Retinal pigment epithelial cell (primary cell): ENCODE measurements around the gene SPSB3.

Experiments used
- DNase-seq: peaks from one replicate; pipeline ENCODE4 v3.0.0-alpha.2; 2010; ENCODE audit warnings: low read depth
- H3K4me3 ChIP-seq: 2 replicates; pipeline ENCODE4 v1.5.1; 2011; ENCODE audit warnings: mild to moderate bottlenecking, low read length, control low read depth, moderate library complexity
- TF ChIP-seq, protein P1 (sequence below): conservative IDR thresholded peaks from 2 replicates; pipeline ENCODE4 v1.5.1; 2011; ENCODE audit warnings: low read depth, low read length, control low read depth, inconsistent platforms

SPSB3 gene

DNA sequence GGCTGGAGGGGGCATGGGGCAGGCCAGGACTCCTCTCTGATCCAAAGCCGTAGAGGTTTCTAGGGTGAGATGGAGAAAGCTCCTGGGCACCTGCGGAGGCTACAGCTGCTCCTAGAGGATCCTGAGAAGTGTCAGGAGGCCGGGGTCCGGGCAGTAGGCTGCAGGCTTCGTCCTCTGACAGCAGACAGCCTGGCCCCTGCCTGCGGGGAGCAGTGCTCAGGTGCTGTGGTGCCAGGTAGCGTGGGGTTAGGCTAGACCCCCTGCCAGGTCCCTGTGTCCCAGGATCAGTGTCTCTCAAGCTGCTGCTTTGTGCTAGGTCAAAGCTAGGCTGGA, 8.0 kb downstream of the SPSB3 start:
- H3K4me3 ChIP-seq: peak overlapping the region; percentile 67
- DNase-seq: no peak
- TF ChIP-seq, protein P1, sequence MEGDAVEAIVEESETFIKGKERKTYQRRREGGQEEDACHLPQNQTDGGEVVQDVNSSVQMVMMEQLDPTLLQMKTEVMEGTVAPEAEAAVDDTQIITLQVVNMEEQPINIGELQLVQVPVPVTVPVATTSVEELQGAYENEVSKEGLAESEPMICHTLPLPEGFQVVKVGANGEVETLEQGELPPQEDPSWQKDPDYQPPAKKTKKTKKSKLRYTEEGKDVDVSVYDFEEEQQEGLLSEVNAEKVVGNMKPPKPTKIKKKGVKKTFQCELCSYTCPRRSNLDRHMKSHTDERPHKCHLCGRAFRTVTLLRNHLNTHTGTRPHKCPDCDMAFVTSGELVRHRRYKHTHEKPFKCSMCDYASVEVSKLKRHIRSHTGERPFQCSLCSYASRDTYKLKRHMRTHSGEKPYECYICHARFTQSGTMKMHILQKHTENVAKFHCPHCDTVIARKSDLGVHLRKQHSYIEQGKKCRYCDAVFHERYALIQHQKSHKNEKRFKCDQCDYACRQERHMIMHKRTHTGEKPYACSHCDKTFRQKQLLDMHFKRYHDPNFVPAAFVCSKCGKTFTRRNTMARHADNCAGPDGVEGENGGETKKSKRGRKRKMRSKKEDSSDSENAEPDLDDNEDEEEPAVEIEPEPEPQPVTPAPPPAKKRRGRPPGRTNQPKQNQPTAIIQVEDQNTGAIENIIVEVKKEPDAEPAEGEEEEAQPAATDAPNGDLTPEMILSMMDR: no peak

DNA sequence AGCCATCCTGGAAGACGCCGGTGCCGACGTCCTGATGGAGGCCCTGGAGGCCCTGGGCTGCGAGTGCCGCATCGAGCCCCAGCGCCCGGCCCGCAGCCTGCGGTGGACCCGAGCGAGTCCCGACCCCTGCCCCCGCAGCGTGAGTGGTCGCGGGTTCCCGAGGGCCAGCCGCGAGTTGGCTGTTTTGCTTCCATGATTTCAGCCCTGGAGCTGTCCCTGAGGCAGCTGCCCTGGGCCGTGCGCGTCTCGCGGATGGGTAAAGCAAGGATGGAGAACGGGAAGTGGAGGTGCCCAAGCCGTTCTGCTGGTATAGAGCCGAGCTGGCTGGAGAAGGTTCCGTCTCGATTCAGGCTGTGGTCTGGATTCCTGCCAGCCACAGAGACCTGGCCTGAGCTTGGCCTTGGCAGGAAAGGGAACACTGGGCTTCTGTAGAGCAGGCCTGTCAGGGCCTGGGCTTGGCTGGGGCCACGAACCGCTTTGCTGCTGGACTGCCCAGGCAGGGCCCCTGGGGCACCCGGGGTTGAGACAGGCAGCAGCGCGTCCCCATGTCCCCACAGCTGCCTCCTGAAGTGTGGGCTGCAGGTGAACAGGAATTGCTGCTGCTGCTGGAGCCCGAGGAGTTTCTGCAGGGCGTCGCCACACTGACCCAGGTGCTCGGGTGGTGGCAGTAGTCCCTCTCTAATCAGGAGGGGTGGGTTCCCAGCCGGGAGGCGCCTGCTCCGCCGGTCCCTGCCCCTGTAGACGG, 8.5 kb downstream of the SPSB3 start:
- no peak for DNase-seq
- TF ChIP-seq, protein P1: no peak
- peak overlapping the region; percentile 67 for H3K4me3 ChIP-seq

DNA sequence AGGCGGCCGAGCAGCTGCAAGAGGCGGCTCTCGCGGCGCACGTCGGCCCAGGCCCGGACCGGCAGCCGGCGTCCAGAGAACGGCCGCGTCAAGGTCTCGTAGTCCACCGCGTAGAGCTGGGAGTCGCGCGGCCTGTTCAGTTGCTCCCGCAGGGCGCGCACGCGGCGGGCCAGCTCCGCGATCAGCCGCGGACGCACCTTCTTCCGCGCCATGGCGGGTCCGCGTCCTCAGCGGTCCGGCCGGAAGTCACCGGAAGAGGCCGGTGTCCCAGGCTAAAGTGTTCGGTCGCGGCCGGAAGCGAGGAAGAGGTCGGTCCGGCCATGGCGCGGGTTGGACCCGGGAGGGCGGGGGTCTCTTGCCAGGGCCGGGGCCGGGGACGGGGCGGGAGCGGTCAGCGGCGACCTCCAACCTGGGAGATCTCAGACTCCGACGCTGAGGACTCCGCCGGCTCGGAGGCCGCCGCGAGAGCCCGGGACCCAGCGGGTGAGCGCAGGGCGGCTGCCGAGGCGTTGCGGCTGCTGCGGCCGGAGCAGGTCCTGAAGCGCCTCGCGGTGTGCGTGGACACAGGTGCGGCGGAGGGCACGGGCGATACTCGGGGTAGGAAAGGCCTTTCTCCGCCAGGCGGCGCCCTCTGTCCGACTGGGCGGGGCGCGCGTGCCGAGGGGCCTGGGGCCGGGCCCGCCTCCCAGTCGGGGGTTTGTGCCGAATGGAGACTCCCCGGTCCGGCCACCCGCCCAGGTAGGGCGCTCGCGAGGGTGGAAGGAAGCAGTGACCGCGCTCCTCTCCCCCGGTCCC, 9.3 kb downstream of the SPSB3 start, which contains the start of gene MRPS34:
Gene MRPS34, minus strand, starts transcription at position 227 of the 795 bp plus-strand sequence. Its CDS starts 15 bp downstream, at position 212.
- TF ChIP-seq, protein P1: peak; percentile 66
- H3K4me3 ChIP-seq: peak within 1 kb of the TSS; percentile 67
- DNase-seq: peak; percentile 48

DNA sequence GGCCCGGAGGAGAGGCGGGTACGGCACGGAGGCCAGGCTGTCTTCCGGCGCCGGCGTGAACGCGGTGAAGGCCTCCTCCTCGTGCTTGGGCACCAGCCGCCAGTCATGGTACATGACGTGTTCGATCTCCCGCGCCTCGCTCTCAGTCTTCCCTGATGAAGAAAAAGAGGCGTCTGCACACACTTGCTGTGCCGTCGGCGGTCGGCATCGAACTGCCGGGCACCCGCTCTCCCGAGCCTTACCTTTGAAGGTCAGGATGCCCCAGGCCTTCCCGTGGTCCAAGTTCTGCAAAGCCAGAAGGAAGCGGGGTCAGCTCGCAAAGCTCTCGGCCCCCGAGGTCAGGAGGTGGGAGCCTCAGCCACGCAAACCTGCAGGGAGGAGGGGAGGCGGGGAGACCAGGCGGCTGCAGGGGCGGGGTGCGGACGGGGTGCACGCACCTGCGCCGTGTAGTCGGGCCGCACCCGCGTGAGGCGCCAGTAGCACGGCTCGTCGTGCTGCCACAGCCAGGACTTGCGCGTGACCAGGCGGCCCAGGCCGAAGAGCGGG, 9.9 kb downstream of the SPSB3 start, which contains the start of gene EME2:
Gene EME2, plus strand, starts transcription at position 449 of the 546 bp plus-strand sequence. CDS start 418 bp downstream, outside the sequence.
- DNase-seq: no peak
- H3K4me3 ChIP-seq: peak within 1 kb of the TSS; percentile 67
- TF ChIP-seq, protein P1: no peak

DNA sequence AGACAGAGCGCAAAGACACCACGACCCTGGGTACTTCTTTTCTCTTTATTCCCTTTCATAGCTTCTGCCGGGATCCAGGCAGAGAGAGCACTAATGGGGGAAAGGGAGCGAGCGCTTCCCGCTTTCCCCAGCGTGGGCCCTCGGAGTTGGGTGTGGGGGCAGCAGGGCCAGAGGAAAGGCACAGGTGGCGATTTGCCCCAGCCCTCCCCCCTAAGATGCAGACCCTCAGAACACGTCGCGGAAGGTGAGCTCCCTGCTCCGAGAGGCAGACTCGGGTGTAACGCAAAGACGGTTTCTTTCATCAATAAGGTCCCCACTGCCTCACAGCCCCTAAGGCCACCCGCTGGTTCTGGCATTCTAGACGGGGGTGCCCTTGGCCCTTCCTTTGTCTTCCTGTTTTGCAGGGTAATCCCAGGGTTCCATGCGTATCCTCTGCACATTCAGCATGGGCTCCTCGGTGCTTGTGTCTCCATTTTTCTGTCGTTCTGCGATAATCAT, 10.5 kb downstream of the SPSB3 start:
- peak overlapping the region; percentile 67 for H3K4me3 ChIP-seq
- DNase-seq: no peak
- TF ChIP-seq, protein P1: no peak

DNA sequence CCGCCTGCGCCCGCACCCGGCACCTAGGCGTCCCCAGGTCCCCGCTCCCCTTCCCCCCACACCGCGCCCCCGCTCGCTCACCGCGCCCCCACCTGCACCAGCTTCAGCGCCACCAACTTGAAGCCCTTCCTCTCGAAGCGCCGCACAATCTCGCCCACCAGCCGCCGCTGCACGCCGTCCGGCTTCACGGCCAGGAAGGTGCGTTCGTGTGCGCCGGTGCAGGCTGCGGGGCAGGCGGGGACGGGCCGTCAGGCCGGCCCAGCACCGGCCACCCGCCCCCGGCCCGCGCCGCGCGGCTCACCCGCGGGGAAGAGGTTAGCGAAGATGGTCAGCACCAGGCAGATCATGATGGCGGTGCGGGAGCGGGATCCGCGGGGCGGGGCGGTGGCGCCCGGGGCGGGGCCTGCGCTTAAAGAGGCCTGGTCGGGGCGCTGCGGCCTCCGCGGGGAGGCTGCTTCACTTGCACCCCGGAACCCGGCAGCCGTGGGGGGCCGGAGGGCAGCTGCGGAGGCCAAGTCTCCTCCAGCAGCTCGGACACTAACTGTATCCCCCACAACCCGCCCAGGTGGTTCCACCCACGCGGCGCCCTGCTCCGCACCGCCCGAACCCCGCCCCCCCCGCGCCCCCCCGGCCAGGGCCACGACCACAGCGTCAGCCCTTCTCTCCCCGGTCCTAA, 11.0 kb downstream of the SPSB3 start, which contains the start of gene NME3:
Gene NME3, minus strand, starts transcription at position 356 of the 676 bp plus-strand sequence. Its CDS starts 9 bp downstream, at position 347.
- H3K4me3 ChIP-seq: peak within 1 kb of the TSS; percentile 67
- TF ChIP-seq, protein P1: no peak
- no peak for DNase-seq
